GM19025 (cell line): ENCODE data around the gene PTTG1.
A peak's percentile ranks its signal among the peaks of the same experiment; 100 is the strongest.

Source experiments
- ATAC-seq: cut with Tn5 transposase; IDR thresholded peaks from one replicate; pipeline ENCODE4 v1.9.1; 2021; ENCODE audit warnings: mild to moderate bottlenecking, low read depth, moderate library complexity; ENCODE audit not compliant: unreplicated experiment

The PTTG1 gene

GRCh38 chr5:160452036-160452435, 30.4 kb downstream of the PTTG1 start:
- ATAC-seq = no peak

GRCh38 chr5:160452795-160453194, 31.1 kb downstream of the PTTG1 start:
- ATAC-seq = no peak

- no peak for ATAC-seq
These were observed 32.1 kb downstream of the PTTG1 start for GRCh38 chr5:160453751-160454150.

GRCh38 chr5:160455600-160455999, 33.9 kb downstream of the PTTG1 start:
- no peak for ATAC-seq

- ATAC-seq = no peak
These were observed 35.0 kb downstream of the PTTG1 start for GRCh38 chr5:160456480-160457177.

GRCh38 chr5:160457252-160457651, 35.6 kb downstream of the PTTG1 start:
- ATAC-seq = no peak

GRCh38 chr5:160458806-160459800, 37.4 kb downstream of the PTTG1 start:
- ATAC-seq = peak; percentile 63

GRCh38 chr5:160460377-160461049, 38.9 kb downstream of the PTTG1 start:
- no peak for ATAC-seq

GRCh38 chr5:160461378-160461777, 39.7 kb downstream of the PTTG1 start:
- no peak for ATAC-seq

- ATAC-seq = peak; percentile 33
These were observed 40.5 kb downstream of the PTTG1 start for GRCh38 chr5:160462167-160462566.

- ATAC-seq = no peak
These were observed 41.6 kb downstream of the PTTG1 start for GRCh38 chr5:160463227-160463626.

- ATAC-seq = no peak
These were observed 42.2 kb downstream of the PTTG1 start for GRCh38 chr5:160463740-160464465.

- no peak for ATAC-seq
These were observed 42.8 kb downstream of the PTTG1 start for GRCh38 chr5:160464466-160464797.

GRCh38 chr5:160466116-160466515, 44.5 kb downstream of the PTTG1 start:
- ATAC-seq = no peak

- no peak for ATAC-seq
These were observed 45.4 kb downstream of the PTTG1 start for GRCh38 chr5:160466889-160467554.

- ATAC-seq = peak; percentile 91
These were observed 46.1 kb downstream of the PTTG1 start for GRCh38 chr5:160467555-160468362.

GRCh38 chr5:160468363-160468975, 46.8 kb downstream of the PTTG1 start:
- ATAC-seq = no peak
